IMR-90 (cell line): ENCODE data around the gene UBE2C. TPM values are rescaled to one million over a fixed set of nuclear protein-coding genes. Genes with fewer than 3 reads are reported as not detected.

Source experiments
- ATAC-seq: fragments of 200-7000 bp; cut with Tn5 transposase; 2 replicates; pipeline ENCODE4 v1.9.1; 2020; ENCODE audit warnings: low read depth, mild to moderate bottlenecking, moderate library complexity
- BruUV-seq: library from RNA; stranded (reverse); fragments of 400-500 nt; replicated peaks from 2 replicates; lab custom pipeline; 2021; lab: Mats Ljungman, UMichigan
- CTCF ChIA-PET: fragments of 300-600 bp; formaldehyde crosslinking; extraction: SDS; loops from one replicate; lab custom pipeline; 2021; ENCODE audit warnings: antibody characterized with exemption; lab: Yijun Ruan, JAX
- POLR2A ChIA-PET: fragments of 300-600 bp; sonication (Branson Sonifier 250); formaldehyde crosslinking; loops from one replicate; lab custom pipeline; 2022; ENCODE audit warnings: antibody characterized with exemption; ENCODE audit not compliant: unreplicated experiment; lab: Charles Lee
- DNase-seq: peaks from one replicate; pipeline ENCODE4 v3.0.0; 2013
- H2AFZ ChIP-seq: replicated peaks from 2 replicates; pipeline ENCODE3; 2013; ENCODE audit warnings: low read length, mild to moderate bottlenecking; ENCODE audit not compliant: poor library complexity
- H2AK5ac ChIP-seq: 2 replicates; pipeline ENCODE4 v1.6.1; 2013; ENCODE audit warnings: low read depth, low read length, inconsistent platforms
- H2AK9ac ChIP-seq: replicated peaks from 2 replicates; pipeline ENCODE3; 2013; ENCODE audit warnings: mild to moderate bottlenecking, low read depth, low read length, moderate library complexity; ENCODE audit not compliant: poor library complexity
- H2BK120ac ChIP-seq: 2 replicates; pipeline ENCODE4 v1.6.1; 2013; ENCODE audit warnings: low read depth, low read length, inconsistent platforms
- H2BK15ac ChIP-seq: 3 replicates; pipeline ENCODE4 v1.6.1; 2013; ENCODE audit warnings: low read depth, low read length, inconsistent platforms
- H2BK20ac ChIP-seq: 2 replicates; pipeline ENCODE4 v1.6.1; 2013; ENCODE audit warnings: low read depth, mild to moderate bottlenecking, inconsistent platforms, low read length, moderate library complexity
- H2BK5ac ChIP-seq: 2 replicates; pipeline ENCODE4 v1.6.1; 2013; ENCODE audit warnings: mild to moderate bottlenecking, low read depth, low read length, inconsistent platforms; ENCODE audit not compliant: poor library complexity, severe bottlenecking
- H3K14ac ChIP-seq: replicated peaks from 2 replicates; pipeline ENCODE4 v1.6.1; 2013; ENCODE audit warnings: low read depth, low read length, inconsistent platforms
- H3K18ac ChIP-seq: 2 replicates; pipeline ENCODE4 v1.6.1; 2013; ENCODE audit warnings: low read depth, low read length, control low read depth
- H3K23ac ChIP-seq: 2 replicates; pipeline ENCODE4 v1.6.1; 2013; ENCODE audit warnings: low read depth, low read length, inconsistent platforms
- H3K27ac ChIP-seq: 2 replicates; pipeline ENCODE4 v1.5.1; 2013; ENCODE audit warnings: mild to moderate bottlenecking, control low read depth, low read length; ENCODE audit not compliant: insufficient read depth
- H3K27me3 ChIP-seq: 2 replicates; pipeline ENCODE4 v1.6.1; 2013; ENCODE audit warnings: low read length; ENCODE audit not compliant: control insufficient read depth, insufficient read depth
- H3K36me3 ChIP-seq: 2 replicates; pipeline ENCODE4 v1.6.1; 2013; ENCODE audit warnings: low read length, mixed read lengths; ENCODE audit not compliant: control insufficient read depth, insufficient read depth
- H3K4ac ChIP-seq: 2 replicates; pipeline ENCODE4 v1.6.1; 2013; ENCODE audit warnings: low read depth, low read length, inconsistent platforms
- H3K4me1 ChIP-seq: 2 replicates; pipeline ENCODE4 v1.6.1; 2013; ENCODE audit warnings: low read length, mixed read lengths; ENCODE audit not compliant: control insufficient read depth, insufficient read depth
- H3K4me2 ChIP-seq: 2 replicates; pipeline ENCODE4 v1.6.1; 2013; ENCODE audit warnings: low read depth, mild to moderate bottlenecking, control low read depth, low read length, moderate library complexity
- H3K4me3 ChIP-seq: 2 replicates; pipeline ENCODE4 v1.5.1; 2013; ENCODE audit warnings: low read depth, mild to moderate bottlenecking, control low read depth, low read length, moderate library complexity; ENCODE audit not compliant: insufficient read depth
- H3K56ac ChIP-seq: 2 replicates; pipeline ENCODE4 v1.6.1; 2013; ENCODE audit warnings: low read length, inconsistent platforms; ENCODE audit not compliant: insufficient read depth; ENCODE audit errors: extremely low read depth
- H3K79me1 ChIP-seq, 2 experiments: 2 replicates each; pipeline ENCODE4 v1.6.1; 2013; ENCODE audit warnings: low read length in 2 of 2, inconsistent platforms in 1 of 2, low read depth in 1 of 2
- H3K9ac ChIP-seq: 2 replicates; pipeline ENCODE4 v1.6.1; 2013; ENCODE audit warnings: low read depth, low read length, control low read depth
- H3K9me1 ChIP-seq: 2 replicates; pipeline ENCODE4 v1.6.1; 2013; ENCODE audit warnings: low read length, inconsistent platforms; ENCODE audit not compliant: insufficient read depth
- H3K9me3 ChIP-seq: 2 replicates; pipeline ENCODE4 v1.6.1; 2013; ENCODE audit warnings: low read length; ENCODE audit not compliant: control insufficient read depth, insufficient read depth
- H4K20me1 ChIP-seq: 2 replicates; pipeline ENCODE4 v1.6.1; 2013; ENCODE audit warnings: low read length, inconsistent platforms; ENCODE audit not compliant: insufficient read depth
- H4K5ac ChIP-seq: 2 replicates; pipeline ENCODE4 v1.6.1; 2013; ENCODE audit warnings: mild to moderate bottlenecking, low read depth, low read length, control low read depth
- H4K8ac ChIP-seq, 2 experiments: 2 replicates each; pipeline ENCODE4 v1.6.1; 2013; ENCODE audit warnings: low read depth in 2 of 2, low read length in 2 of 2, control low read depth in 1 of 2, inconsistent platforms in 1 of 2
- H4K91ac ChIP-seq: 2 replicates; pipeline ENCODE4 v1.6.1; 2013; ENCODE audit warnings: low read depth, low read length, inconsistent platforms; ENCODE audit not compliant: insufficient read depth
- BHLHE40 ChIP-seq: fragments of 150-350 bp; IDR thresholded peaks from 2 replicates; pipeline ENCODE4 v1.6.1; 2016; ENCODE audit warnings: mild to moderate bottlenecking, low read depth, low read length
- CEBPB ChIP-seq: IDR thresholded peaks from 2 replicates; pipeline ENCODE4 v1.6.1; 2012; ENCODE audit warnings: low read depth, low read length, improper control_type of control experiment
- CTCF ChIP-seq: conservative IDR thresholded peaks from 2 replicates; pipeline ENCODE4 v1.5.1; 2012; ENCODE audit warnings: mild to moderate bottlenecking, low read depth, low read length, improper control_type of control experiment
- ELK1 ChIP-seq: fragments of 150-350 bp; IDR thresholded peaks from 2 replicates; pipeline ENCODE4 v1.6.1; 2016; ENCODE audit warnings: low read depth, mild to moderate bottlenecking, low read length, moderate library complexity, borderline replicate concordance
- FOS ChIP-seq: fragments of 150-350 bp; IDR thresholded peaks from 2 replicates; pipeline ENCODE4 v1.6.1; 2016; ENCODE audit warnings: low read depth, low read length
- MAFK ChIP-seq: IDR thresholded peaks from 2 replicates; pipeline ENCODE4 v1.6.1; 2012; ENCODE audit warnings: low read depth, low read length, improper control_type of control experiment
- MXI1 ChIP-seq: IDR thresholded peaks from 2 replicates; pipeline ENCODE4 v1.6.1; 2012; ENCODE audit warnings: low read depth, mild to moderate bottlenecking, low read length, moderate library complexity, borderline replicate concordance
- POLR2A ChIP-seq: IDR thresholded peaks from 2 replicates; pipeline ENCODE4 v1.6.1; 2012; ENCODE audit warnings: mild to moderate bottlenecking, low read depth, low read length
- RAD21 ChIP-seq: IDR thresholded peaks from 2 replicates; pipeline ENCODE4 v1.6.1; 2012; ENCODE audit warnings: low read length, improper control_type of control experiment
- RCOR1 ChIP-seq: IDR thresholded peaks from 2 replicates; pipeline ENCODE4 v1.6.1; 2012; ENCODE audit warnings: mild to moderate bottlenecking, low read length, improper control_type of control experiment; ENCODE audit not compliant: insufficient replicate concordance
- RFX5 ChIP-seq: IDR thresholded peaks from 2 replicates; pipeline ENCODE4 v1.8.0; 2012; ENCODE audit warnings: low read depth, mild to moderate bottlenecking, low read length, moderate library complexity
- SMC3 ChIP-seq: fragments of 150-350 bp; IDR thresholded peaks from 2 replicates; pipeline ENCODE4 v1.6.1; 2016; ENCODE audit warnings: low read depth, mild to moderate bottlenecking, antibody characterized with exemption, low read length, moderate library complexity
- USF2 ChIP-seq: fragments of 150-350 bp; IDR thresholded peaks from 2 replicates; pipeline ENCODE4 v1.6.1; 2017; ENCODE audit warnings: mild to moderate bottlenecking, antibody characterized with exemption, low read length, low read depth
- WGBS, 2 experiments: methylation state at CpG; one replicate each; pipeline versions ENCODE4 v1.1.5 to v1.1.7; 2013; ENCODE audit warnings: missing lambda C conversion rate in 2 of 2; ENCODE audit not compliant: insufficient read length in 1 of 2; ENCODE audit errors: extremely low coverage in 2 of 2; 5-methylcytosine and 5-hydroxymethylcytosine counted together
- dilution Hi-C: fragments of 300-500 bp; cut with HindIII; formaldehyde crosslinking; loops from one replicate; pipeline ENCODE4 v1.14.3; 2018; ENCODE audit warnings: low sequenced_read_pairs; ENCODE audit not compliant: unreplicated experiment
- in situ Hi-C: fragments of 300-500 bp; cut with MboI; formaldehyde crosslinking; loops from 3 replicates; pipeline ENCODE4 v1.14.3; 2019; ENCODE audit warnings: low sequenced_read_pairs, inconsistent platforms, mixed read lengths
- intact Hi-C: fragments of 100-400 bp; cut with micrococcal nuclease; formaldehyde crosslinking; loops from 2 replicates; pipeline ENCODE4 v1.10.0; 2022
- polyA plus RNA-seq, 3 experiments: library from polyadenylated mRNA; depleted of rRNA; stranded (reverse); fragments of >200 nt; gene quantifications; 2 replicates each; pipeline ENCODE4 v1.2.3, GENCODE V29; 2012; ENCODE audit warnings: low replicate concordance in 1 of 3
- total RNA-seq: library from RNA; depleted of rRNA; stranded (reverse); fragments of >200 nt; gene quantifications from 2 replicates; pipeline ENCODE4 v1.2.3, GENCODE V29; 2012

The UBE2C gene
- total and polyA plus RNA-seq, 2 of the 4 experiments (the other 2 are of a cell fraction): 43.4 to 120 TPM

- H3K27me3 ChIP-seq: peaks cover 2% of the 10 kb centered on the region; the same call in 1 of the 2 replicates
- H2BK20ac ChIP-seq: peak overlapping the region; percentile 36; the same call in 1 of the 2 replicates
- CTCF ChIA-PET: interaction anchor here (0.5 to 1.2 kb wide), 3 partner anchors 26 to 806 kb away, joined by 3 read pairs; no protein-coding TSS in a partner anchor
- peak overlapping the region; percentile 65 for H4K5ac ChIP-seq
- H3K18ac ChIP-seq: peak overlapping the region; percentile 63; the same call in 1 of the 2 replicates
- dilution Hi-C loops (no loop called here), intact Hi-C loops (no loop called here), in situ Hi-C loops (no loop called here)
- peak overlapping the region; percentile 2; the same call in 1 of the 2 replicates for H3K27ac ChIP-seq
- no peak overlapping the region for H2AK5ac ChIP-seq
- no peak overlapping the region for H2BK5ac ChIP-seq
- peak overlapping the region; percentile 79 for H2AFZ ChIP-seq
- H4K8ac ChIP-seq: peak overlapping the region; percentile 9 to 76; a peak in 2 of 4 replicates
- no peaks in the 10 kb centered on the region for H3K9me3 ChIP-seq
- H3K14ac ChIP-seq: peak overlapping the region; percentile 69; the same call in 1 of the 2 replicates
- no peak overlapping the region; the same call in 2 of the 3 replicates for H2BK15ac ChIP-seq
- peak overlapping the region; percentile 64 for H2BK120ac ChIP-seq
- H3K4ac ChIP-seq: peak overlapping the region; percentile 22; the same call in 1 of the 2 replicates
- no peak overlapping the region for H3K56ac ChIP-seq
- no peak overlapping the region for H4K91ac ChIP-seq
- no peaks in the 10 kb centered on the region for H3K36me3 ChIP-seq
- no TSS peak for BruUV-seq
- POLR2A ChIA-PET: no interaction called here
- H3K4me1 ChIP-seq: peaks cover 18% of the 10 kb centered on the region
- TF ChIP-seq MXI1 (no peak), POLR2A (no peak), ELK1 (no peak), BHLHE40 (no peak), CEBPB (no peak), RCOR1 (no peak), RFX5 (no peak), RAD21 (no peak), USF2 (no peak), MAFK (no peak), SMC3 (no peak), FOS (no peak), CTCF (no peak)
- no peak overlapping the region for H3K4me3 ChIP-seq
- H3K23ac ChIP-seq: no peak overlapping the region
- peak; percentile 60 for ATAC-seq
- DNase-seq: peak; percentile 31
- no peak overlapping the region for H3K4me2 ChIP-seq
- H3K79me1 ChIP-seq: no peaks in the 10 kb centered on the region
- no peaks in the 10 kb centered on the region for H4K20me1 ChIP-seq
- H3K9ac ChIP-seq: 0 out of 2 replicates have a peak overlapping the region, but pooled peaks have one; percentile 2
- no CpG with 5 or more reads among the region's 6 CpGs for WGBS, 2 experiments
- H2AK9ac ChIP-seq: no peak overlapping the region
- H3K9me1 ChIP-seq: no peaks in the 10 kb centered on the region
These were observed 14.1 kb downstream of the UBE2C start for GRCh38 chr20:45826381-45827019.
